GM19240 (cell line): Measurements from ENCODE around the gene C18orf63.
"Not testable (repeated sequence)": the region's sequence is repeated elsewhere in the genome, so short reads cannot be mapped to it uniquely, and the experiment has no call there.

Experiments used
- DNase-seq: peaks from one replicate; pipeline ENCODE4 v3.0.0; 2011; ENCODE audit warnings: low spot score; ENCODE audit not compliant: insufficient read length

C18orf63 gene

GRCh38 chr18:74315464-74316256 lies at the start of gene C18orf63:
TSS of gene C18orf63 (plus strand) at chr18:74315839. CDS start at chr18:74317866, 2,027 bp downstream.
- DNase-seq: no peak

- DNase-seq: no peak
Measured at GRCh38 chr18:74266161-74266560, 49.5 kb upstream of the C18orf63 start.

DNA sequence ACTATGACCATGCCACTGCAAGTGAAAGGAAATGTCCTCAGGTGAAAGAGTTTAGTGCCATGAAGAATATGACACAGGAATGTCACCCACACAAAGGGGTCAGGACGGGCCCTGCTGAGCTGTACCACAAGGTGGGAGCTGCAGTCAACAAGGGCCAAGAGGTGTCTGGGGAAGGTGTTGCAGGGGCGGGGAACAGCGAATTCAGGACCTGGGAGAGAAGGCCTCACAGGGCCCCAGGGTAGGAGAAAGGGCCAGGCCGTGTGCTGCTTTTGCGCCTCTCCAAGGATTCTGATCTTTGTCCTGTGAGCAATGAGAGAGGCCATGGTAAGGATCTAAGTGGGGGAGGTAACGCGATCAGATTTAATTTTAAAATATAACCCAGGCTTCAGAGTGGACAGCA lies 47.5 kb upstream of the C18orf63 start:
- no peak for DNase-seq

- DNase-seq: no peak
Measured at GRCh38 chr18:74268933-74269620, 46.6 kb upstream of the C18orf63 start.

DNA sequence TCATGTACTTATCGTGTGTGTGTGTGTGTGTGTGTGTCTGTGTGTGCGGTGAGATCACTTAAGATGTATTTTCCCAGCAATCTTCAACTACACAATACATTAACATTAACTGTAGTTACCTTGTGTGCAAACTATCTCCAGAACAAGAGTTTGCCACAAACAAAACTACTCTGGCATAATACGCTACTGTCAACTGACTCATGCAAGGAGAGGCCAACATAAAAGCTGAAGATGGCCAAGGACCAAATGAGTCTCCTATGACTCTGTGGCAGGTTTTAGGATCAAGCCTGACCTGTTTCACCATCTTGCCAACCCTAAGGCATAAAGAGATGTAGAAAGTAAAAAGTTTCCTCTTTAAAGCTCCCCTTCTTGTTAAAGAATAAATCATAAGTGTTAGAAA lies 44.0 kb upstream of the C18orf63 start:
- DNase-seq: no peak

DNA sequence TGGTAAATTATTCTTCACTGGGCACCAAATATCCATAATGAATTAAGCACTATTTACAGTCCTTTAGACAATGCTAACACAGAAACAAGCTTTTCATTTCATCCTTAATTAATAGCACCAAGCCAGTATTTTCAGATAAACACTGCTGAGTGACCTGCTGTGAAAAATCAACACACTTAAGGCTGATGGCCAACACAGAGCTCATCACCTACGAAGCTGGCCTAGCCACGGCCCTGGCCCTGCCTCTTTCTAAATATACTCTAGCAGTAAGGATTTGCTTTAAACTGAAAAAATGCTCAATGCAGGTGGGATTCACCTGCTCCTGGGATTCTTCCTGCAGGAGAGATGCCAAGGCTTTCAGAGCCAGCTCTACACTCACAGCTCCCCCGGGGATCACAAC lies 42.2 kb upstream of the C18orf63 start:
- no peak for DNase-seq

DNA sequence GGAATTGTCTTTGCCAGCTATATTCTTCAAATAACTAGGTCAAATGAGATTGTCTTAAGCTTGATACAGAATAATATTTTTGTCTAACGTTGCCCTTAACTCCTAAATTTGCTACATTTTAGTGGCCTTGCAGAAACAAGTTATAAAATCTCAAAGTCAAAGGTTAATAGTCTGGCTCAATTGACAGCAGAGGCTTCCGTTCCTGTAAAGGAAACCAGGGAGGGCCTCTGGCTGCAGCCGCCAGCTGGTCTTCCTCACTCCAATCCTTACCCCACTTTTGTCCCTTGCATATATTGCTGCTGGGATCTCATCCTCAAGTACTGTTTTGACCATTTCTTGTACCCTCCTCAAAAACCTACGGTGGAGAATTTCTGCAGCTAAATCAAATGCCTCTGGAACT lies 40.9 kb upstream of the C18orf63 start:
- DNase-seq: no peak

GRCh38 chr18:74275736-74276135 lies 39.9 kb upstream of the C18orf63 start:
- DNase-seq: no peak

GRCh38 chr18:74276609-74277008 lies 39.0 kb upstream of the C18orf63 start:
- DNase-seq: no peak

GRCh38 chr18:74277296-74277695 lies 38.3 kb upstream of the C18orf63 start:
- no peak for DNase-seq

GRCh38 chr18:74278058-74278457 lies 37.6 kb upstream of the C18orf63 start:
- no peak for DNase-seq

DNA sequence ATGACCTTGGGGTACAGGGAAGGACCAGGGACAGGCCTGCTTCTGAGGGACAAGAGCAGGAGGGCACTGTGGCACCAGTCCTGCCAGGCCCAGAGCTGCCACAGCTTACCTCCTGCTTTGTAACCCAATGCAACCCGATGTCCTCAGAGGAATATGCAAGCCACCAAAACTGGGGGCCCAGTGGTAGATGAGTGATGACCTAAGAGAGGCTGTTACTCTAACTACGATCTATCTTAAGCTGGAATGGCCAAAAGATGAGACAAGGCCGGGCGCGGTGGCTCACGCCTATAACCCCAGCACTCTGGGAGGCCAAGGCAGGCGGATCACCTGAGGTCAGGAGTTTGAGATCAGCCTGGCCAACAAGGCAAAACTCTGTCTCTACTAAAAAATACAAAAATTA lies 36.7 kb upstream of the C18orf63 start:
- DNase-seq: no peak

DNA sequence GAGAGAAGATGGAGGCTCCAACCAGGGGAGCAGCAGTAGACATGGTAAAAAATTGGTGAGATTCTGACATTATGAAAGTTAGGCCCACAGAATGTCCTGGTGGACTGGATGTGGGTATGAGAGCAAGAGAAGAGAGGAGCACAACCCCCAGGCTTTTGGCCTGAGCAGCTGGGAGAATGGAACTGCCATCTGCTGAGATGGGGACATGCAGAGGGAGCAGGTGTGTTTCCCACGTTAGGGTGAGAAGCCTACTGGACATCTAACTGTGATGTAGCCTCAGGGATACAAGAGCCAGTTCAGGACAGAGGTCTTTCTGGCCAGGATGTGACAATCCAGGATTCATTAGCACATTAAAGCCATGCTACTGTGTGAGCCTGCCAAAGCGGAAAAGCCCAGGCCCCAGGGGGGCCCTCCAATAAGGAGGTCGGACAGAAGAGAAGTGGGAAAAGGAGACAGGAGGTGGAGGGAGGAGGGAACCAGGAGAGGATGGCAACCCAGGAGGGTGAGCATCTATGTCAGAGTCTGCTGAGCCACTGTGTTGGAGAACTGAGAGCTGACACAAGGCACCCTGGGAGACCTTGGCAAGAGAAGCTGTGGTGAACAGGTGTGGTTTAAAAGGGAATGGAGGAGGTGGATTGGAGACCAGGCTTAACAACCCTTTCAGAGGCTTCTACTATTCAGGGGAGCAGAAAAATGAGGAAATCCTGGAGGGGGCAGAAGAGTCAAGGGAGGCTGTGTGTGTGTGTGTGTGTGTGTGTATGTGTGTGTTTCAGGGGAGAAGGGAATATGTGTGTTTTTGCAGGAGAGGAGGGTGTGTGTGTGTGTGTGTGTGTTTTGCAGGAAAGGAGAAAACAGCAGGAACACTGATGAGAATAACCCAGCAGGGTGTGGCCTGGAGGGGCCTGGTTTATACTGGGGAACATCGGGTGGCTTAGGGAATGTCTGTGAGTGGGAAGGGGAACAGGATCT lies 34.3 kb upstream of the C18orf63 start:
- DNase-seq: no peak

- DNase-seq: no peak
Measured at GRCh38 chr18:74281980-74282754, 33.5 kb upstream of the C18orf63 start.

GRCh38 chr18:74282755-74283554 lies 32.7 kb upstream of the C18orf63 start:
- DNase-seq: no peak

DNA sequence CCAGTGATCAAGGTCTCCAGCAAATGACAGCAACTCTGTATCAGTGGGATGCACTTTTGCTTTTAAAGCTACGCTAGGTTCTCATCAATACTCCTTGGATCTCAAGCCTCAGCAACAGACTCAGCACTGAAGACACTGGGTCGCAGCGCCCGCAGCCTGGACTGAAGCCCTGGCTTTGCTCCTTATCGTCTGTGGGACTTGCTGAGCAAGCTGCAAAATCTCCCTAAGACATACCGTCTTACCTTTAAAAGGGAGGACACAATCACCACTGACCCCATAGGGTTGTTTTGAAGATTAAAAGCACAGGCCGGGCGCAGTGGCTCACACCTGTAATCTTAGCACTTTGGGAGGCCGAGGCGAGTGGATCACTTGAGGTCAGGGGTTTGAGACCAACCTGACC lies 32.0 kb upstream of the C18orf63 start:
- DNase-seq: no peak

DNA sequence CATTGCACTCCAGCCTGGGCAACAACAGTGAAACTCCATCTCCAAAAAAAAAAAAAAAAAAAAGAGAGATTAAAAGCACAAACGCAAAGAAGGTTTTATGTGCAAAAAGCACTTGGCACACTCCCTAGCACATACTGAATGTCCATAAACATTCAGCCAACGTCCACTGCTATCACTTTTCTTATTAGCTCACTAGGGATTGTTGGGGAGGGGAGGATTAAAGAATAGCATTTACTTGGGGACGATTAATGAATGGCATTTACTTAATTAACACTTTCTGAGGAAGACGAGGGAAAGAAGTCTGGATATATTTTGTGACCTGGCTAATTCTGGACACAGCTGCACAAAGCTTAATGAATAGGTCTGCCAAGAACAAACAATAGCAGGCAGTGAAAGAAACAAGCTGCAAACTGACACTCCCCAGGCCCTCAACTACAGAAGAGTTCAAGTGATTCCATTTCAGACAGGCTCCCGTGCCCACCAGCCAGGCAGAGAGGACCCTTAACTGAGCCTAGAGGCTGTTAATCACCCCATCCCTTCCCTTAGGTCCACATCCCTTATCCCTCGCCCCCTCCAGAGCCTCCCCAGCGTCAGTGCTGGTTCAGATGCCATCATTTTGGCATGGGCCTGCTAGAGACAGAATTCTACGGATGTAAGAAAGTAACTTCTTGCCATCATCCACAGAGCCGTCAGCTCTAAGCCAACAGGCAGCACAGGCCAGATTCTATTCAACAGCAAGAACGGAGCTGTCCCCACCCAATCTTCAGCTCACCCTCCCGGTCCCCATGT lies 31.3 kb upstream of the C18orf63 start:
- DNase-seq: no peak

GRCh38 chr18:74284980-74285355 lies 30.7 kb upstream of the C18orf63 start:
- no peak for DNase-seq

DNA sequence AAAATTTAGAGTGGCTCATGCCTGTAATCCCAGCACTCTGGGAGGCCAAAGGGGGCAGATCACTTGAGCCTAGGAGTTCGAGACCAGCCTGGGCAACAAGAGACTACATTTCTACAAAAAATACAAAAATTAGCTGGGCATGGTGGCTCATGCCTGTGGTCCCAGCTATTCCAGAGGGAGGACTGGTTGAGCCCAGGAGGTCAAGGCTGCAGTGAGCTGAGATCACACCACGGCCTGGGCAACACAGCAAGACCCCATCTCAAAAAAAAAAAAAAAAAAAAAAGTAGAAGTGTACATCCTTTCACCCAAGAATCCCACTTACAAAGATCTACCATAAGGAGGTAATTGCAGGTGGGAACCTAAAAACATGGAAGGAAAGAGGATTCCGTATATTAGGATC lies 30.1 kb upstream of the C18orf63 start:
- DNase-seq: not testable (repeated sequence)
